A549 treated with Hydrocortisone at 1 μM for 4 hours (cell line): Measurements from ENCODE around the gene CIBAR2. TPM values are rescaled to one million over a fixed set of nuclear protein-coding genes. Genes with fewer than 3 reads are reported as not detected.

Source experiments
- total RNA-seq: library from RNA; stranded (reverse); fragments of 200-300 nt; extraction: Qiagen RNA extraction; gene quantifications from 5 replicates; pipeline ENCODE4 v1.2.3, GENCODE V29; 2022

The CIBAR2 gene
- 0.08 to 0.14 TPM in 2 of 5 replicates, not detected in the others for total RNA-seq

DNA sequence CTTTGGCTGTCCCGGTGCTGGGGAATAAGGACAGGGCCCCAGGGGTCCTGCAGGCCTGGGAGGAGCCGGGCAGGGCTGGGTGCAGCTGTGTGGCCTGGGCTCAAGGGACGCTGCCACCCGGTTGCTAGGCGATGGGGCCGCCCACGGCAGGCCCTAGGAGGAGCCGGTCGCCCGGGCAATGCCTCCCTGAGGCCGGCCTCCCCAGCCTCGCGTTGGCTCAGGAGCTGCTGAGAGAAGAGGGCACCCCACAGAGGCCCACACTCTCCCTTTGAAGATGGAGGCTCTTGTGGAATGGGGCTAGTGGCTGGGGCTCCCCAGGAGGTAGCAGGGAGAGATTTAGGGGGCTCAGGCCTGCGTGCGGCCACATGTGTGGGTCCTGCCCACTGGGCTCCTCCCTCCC lies at the start of gene CIBAR2:
Gene CIBAR2 (minus strand): TSS at position 109 of the 400 bp plus-strand sequence. CDS start 120 bp downstream, outside the sequence.

Other genes starting within 250 kb of the CIBAR2 start
- 74.2 to 80.3 TPM (median 78.6 TPM) in 5 replicates for gene ZDHHC7, start 100.9 kb downstream of the CIBAR2 start, total RNA-seq
- 2.1 to 3.0 TPM (median 2.2 TPM) in 5 replicates for gene KIAA0513, start 84.7 kb downstream of the CIBAR2 start, total RNA-seq